Measurements from ENCODE around the gene SALL4. TPM values are rescaled to one million over a fixed set of nuclear protein-coding genes. Genes with fewer than 3 reads are reported as not detected.

Gene SALL4
- total RNA-seq, 1 donor from 2014 or later: 0.17 TPM

DNA sequence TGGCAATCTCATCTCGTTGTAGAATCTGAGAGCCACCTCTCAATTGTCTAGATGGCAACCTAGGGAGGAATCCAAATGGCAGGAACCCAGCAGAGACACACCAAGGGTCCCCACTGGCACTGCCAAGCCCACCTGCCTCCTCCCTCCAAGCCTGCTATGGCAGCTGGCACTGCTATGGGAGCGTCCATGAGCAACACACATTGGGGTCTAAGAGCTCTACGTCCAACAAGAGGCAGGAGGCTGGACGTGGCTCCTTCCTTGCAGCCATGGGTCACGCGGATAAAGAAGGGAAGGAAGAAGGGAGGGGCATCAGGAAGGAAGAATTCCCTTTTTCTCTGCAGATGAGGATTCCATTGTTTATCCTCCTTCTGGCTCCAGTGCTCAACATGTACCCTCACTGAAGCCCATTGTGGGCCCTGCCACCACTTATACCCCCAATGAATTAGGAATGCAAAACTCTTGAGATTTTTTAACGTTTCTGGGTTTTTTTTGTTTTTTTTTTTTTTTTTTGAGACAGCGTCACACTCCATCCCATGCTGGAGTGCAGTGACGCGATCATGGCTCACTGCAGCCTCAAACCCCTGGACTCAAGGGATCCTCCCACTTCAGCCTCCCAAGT lies 51.4 kb downstream of the SALL4 start:
- no peak overlapping the region for H3K4me3 Mint-ChIP-seq (ENCODE audit: unreplicated experiment)
- no peaks in the 10 kb centered on the region for H3K27me3 Mint-ChIP-seq (ENCODE audit: low read depth)
- TF ChIP-seq, protein P1, sequence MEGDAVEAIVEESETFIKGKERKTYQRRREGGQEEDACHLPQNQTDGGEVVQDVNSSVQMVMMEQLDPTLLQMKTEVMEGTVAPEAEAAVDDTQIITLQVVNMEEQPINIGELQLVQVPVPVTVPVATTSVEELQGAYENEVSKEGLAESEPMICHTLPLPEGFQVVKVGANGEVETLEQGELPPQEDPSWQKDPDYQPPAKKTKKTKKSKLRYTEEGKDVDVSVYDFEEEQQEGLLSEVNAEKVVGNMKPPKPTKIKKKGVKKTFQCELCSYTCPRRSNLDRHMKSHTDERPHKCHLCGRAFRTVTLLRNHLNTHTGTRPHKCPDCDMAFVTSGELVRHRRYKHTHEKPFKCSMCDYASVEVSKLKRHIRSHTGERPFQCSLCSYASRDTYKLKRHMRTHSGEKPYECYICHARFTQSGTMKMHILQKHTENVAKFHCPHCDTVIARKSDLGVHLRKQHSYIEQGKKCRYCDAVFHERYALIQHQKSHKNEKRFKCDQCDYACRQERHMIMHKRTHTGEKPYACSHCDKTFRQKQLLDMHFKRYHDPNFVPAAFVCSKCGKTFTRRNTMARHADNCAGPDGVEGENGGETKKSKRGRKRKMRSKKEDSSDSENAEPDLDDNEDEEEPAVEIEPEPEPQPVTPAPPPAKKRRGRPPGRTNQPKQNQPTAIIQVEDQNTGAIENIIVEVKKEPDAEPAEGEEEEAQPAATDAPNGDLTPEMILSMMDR (IDR thresholded peaks at IDR 0.05): no peak
- H3K36me3 Mint-ChIP-seq (ENCODE audit: low read depth): no peaks in the 10 kb centered on the region
- H3K9me3 Mint-ChIP-seq (ENCODE audit: low read depth): no peaks in the 10 kb centered on the region
- peaks cover 55% of the 10 kb centered on the region for H3K4me1 Mint-ChIP-seq (ENCODE audit: low read depth)
- no peak for DNase-seq (ENCODE audit: low spot score)
- H3K27ac Mint-ChIP-seq (ENCODE audit: unreplicated experiment): peak overlapping the region; percentile 95

DNA sequence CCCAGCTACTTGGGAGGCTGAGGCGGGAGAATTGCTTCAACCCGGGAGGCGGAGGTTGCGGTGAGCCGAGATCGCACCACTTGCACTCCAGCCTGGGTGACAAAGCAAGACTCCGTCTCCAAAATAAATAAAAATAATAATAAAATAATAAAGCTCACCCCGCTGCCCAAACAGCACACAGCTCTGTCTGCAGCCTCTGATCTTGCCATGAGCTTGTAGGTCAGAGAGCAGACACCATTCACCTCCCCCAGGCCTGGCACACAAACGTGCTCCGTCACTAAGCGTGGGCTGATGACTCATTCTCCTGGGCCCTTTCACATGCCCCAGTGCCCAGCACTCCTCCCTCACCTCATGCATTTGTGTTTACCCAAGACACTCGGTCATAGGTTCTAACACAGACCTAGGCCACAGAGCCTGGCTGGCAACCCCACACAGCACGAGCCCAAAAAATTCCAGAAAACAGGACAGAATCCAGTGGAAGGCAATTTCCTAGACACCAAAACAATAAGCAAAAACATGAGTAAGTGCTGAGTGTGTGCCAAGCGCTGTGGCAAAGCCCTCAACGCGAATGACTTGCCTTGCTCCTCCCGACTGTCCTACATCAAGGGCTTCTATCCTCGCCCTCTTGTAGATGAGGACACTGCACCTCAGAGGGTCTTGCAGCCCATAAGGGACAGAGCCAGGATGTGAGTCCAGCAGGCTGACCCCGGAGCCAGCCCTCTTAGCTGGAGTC lies 52.1 kb downstream of the SALL4 start:
- no peak for DNase-seq (ENCODE audit: low spot score)
- Mint-ChIP-seq H3K4me3 (ENCODE audit: unreplicated experiment) (peak overlapping the region; percentile 17), H3K27me3 (ENCODE audit: low read depth) (no peaks in the 10 kb centered on the region), H3K36me3 (ENCODE audit: low read depth) (no peaks in the 10 kb centered on the region), H3K27ac (ENCODE audit: unreplicated experiment) (peak overlapping the region; percentile 95), H3K4me1 (ENCODE audit: low read depth) (peaks cover 55% of the 10 kb centered on the region), H3K9me3 (ENCODE audit: low read depth) (no peaks in the 10 kb centered on the region)
- TF ChIP-seq, protein P1 (IDR thresholded peaks at IDR 0.05): no peak

DNA sequence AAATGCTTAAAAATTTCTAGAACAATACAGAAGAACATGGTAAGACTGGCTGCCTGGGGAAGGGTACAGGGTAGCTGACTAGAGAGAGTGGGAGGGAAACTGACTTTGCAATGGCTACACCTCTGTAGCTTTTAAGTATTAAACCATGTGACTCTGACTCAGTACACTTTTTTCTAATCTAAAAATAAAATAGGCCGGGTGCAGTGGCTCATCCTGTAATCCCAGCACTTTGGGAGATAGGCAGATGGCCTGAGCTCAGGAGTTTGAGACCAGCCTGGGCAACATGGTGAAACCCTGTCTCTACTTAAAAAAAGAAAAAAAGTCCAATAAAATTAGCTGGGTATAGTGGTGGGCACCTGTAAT lies 52.7 kb downstream of the SALL4 start:
- DNase-seq (ENCODE audit: low spot score): no peak
- no peaks in the 10 kb centered on the region for H3K9me3 Mint-ChIP-seq (ENCODE audit: low read depth)
- H3K36me3 Mint-ChIP-seq (ENCODE audit: low read depth): no peaks in the 10 kb centered on the region
- peak overlapping the region; percentile 87 for H3K27ac Mint-ChIP-seq (ENCODE audit: unreplicated experiment)
- H3K4me1 Mint-ChIP-seq (ENCODE audit: low read depth): peaks cover 55% of the 10 kb centered on the region
- TF ChIP-seq, protein P1 (IDR thresholded peaks at IDR 0.05): no peak
- H3K27me3 Mint-ChIP-seq (ENCODE audit: low read depth): no peaks in the 10 kb centered on the region
- H3K4me3 Mint-ChIP-seq (ENCODE audit: unreplicated experiment): no peak overlapping the region

DNA sequence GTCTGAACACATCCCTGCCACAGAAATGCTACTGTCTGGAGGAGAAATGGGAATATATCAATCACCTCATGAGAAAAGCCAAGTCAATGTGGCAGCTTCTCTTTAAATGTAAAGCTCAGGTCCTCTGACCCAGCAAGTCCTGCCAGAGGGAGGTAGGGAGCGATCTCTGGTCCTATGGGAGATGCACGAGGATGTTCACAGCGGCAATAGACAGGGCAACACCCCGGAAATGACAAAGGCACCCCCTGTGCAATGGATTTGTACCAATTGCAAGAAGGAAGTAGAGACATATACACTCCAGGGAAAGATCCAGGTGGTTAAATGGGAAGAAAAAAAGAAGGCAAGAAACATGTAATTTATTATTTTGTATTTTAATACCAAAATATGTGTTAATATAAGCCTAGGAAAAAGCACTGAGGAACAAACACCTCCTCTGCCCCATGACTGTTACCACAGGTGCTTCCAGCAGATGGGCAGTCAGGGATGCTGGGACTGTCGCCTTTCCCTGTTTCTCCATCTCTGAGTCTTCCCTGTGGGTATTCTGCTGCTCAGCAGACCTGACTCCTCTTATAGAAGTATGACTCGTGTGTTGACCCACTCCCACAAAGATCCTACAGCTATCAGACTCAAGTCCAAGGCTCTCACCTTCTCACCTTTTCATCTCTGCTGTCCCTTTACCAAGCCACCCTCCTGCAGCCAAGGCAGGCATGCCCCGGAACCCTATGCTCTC lies 55.0 kb downstream of the SALL4 start:
- H3K27ac Mint-ChIP-seq (ENCODE audit: unreplicated experiment): peak overlapping the region; percentile 32
- peaks cover 58% of the 10 kb centered on the region for H3K4me1 Mint-ChIP-seq (ENCODE audit: low read depth)
- TF ChIP-seq, protein P1 (IDR thresholded peaks at IDR 0.05): no peak
- H3K27me3 Mint-ChIP-seq (ENCODE audit: low read depth): no peaks in the 10 kb centered on the region
- no peak for DNase-seq (ENCODE audit: low spot score)
- peaks cover 1% of the 10 kb centered on the region for H3K36me3 Mint-ChIP-seq (ENCODE audit: low read depth)
- no peak overlapping the region for H3K4me3 Mint-ChIP-seq (ENCODE audit: unreplicated experiment)
- no peaks in the 10 kb centered on the region for H3K9me3 Mint-ChIP-seq (ENCODE audit: low read depth)

DNA sequence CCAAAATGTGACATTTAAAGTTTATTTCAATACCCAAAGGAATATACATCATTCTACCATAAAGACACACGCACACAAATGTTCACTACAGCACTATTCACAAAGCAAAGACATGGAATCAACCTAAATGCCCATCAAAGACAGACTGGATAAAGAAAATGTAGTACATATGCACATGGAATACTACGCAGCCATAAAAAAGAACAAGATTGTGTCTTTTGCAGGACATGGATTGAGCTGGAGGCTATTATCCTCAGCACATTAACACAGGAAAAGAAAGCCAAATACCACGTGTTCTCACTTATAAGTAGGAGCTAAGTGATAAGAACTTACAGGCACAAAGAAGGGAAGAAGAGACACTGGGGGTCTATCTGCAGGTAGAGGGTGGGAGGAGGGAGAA lies 56.5 kb downstream of the SALL4 start:
- no peak for DNase-seq (ENCODE audit: low spot score)
- H3K4me3 Mint-ChIP-seq (ENCODE audit: unreplicated experiment): no peak overlapping the region
- TF ChIP-seq, protein P1 (IDR thresholded peaks at IDR 0.05): no peak
- peaks cover 1% of the 10 kb centered on the region for H3K36me3 Mint-ChIP-seq (ENCODE audit: low read depth)
- no peak overlapping the region for H3K27ac Mint-ChIP-seq (ENCODE audit: unreplicated experiment)
- no peaks in the 10 kb centered on the region for H3K9me3 Mint-ChIP-seq (ENCODE audit: low read depth)
- no peaks in the 10 kb centered on the region for H3K27me3 Mint-ChIP-seq (ENCODE audit: low read depth)
- peaks cover 47% of the 10 kb centered on the region for H3K4me1 Mint-ChIP-seq (ENCODE audit: low read depth)

All from chondrocyte (in vitro differentiated cells).